HG02938 (cell line): Measurements from ENCODE around the gene SP1.
"Not testable (repeated sequence)": the region's sequence is repeated elsewhere in the genome, so short reads cannot be mapped to it uniquely, and the experiment has no call there.

Experiments
- ATAC-seq: cut with Tn5 transposase; IDR thresholded peaks from one replicate; pipeline ENCODE4 v1.9.1; 2021; ENCODE audit warnings: mild to moderate bottlenecking, moderate library complexity; ENCODE audit not compliant: unreplicated experiment

SP1 gene

GRCh38 chr12:53444593-53445325, 64.8 kb downstream of the SP1 start:
- ATAC-seq: not testable (repeated sequence)

GRCh38 chr12:53450936-53451335, 71.0 kb downstream of the SP1 start:
- ATAC-seq: no peak

DNA sequence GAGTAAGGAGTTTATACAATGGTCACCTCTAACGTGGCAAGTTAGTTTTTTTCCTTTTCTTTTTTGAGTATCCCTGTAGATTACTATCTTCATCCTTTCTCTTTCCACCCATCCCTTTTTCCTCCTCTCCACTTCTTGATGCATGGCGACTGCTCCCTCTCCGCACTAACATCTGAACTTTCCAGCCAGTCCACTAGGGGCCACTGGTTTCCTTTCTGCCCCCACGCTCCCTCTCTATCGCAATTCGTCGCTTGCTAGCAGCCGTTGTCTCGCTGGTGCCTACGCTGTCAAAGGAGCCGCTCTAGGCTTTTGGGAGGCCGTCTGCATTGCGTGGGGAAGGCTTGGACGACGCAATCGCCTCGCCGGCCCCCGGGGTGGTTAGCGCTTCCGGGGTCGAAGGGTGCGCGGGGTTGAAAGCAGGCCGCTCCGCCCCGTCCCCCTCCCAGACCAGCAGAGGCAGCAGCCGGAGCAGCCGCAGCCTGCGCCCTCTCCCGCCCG, 71.7 kb downstream of the SP1 start, which contains the start of gene PCBP2:
Gene PCBP2, plus strand, starts transcription at position 442 of the 498 bp plus-strand sequence. CDS start 2,699 bp downstream, outside the sequence.
- ATAC-seq: peak; percentile 95

DNA sequence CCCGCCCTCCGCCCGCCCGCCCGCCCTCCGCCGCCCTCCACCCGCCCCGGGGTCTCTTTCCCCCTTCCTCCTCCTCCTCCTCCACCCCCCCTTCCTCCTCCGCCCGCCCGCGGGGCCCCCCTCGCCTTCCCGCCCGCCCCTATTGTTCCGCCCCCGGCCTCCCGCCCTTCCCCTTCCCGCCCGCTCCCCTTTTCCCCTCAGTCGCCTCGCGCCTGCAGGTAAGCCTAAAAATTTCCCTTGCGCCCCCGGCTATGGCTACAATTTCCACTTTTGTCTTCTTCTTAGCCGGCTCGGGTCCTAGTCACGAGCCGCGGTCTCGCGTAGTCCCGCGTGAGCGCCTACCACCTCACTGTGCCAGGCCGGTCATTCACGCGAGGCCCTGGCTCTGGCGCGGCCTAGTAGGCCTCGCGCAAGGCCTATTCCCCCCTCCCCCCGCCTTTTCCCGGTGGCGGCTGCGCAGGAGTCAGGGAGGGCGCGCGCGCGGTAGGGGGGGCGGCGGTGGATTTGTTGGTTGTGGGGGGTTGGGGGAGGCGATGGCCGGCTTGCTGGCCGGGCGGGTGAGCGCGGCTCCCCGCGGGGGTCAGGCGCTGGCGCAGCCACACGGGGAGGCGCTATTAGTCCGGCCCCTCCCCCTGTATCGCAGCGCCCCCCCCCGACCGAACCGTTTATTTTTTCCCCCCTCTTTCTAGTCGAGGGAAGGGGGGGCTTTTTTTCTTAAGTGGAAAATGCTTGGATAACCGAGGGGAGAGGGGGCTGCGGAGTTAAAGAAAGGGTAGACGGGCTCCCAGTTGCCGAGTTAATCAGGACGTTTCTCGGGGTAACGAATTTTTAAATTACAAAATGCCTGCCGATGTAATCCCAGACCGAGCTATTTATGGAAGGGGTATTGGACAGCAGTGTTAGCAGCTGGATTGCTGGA, 72.4 kb downstream of the SP1 start:
- ATAC-seq: no peak

DNA sequence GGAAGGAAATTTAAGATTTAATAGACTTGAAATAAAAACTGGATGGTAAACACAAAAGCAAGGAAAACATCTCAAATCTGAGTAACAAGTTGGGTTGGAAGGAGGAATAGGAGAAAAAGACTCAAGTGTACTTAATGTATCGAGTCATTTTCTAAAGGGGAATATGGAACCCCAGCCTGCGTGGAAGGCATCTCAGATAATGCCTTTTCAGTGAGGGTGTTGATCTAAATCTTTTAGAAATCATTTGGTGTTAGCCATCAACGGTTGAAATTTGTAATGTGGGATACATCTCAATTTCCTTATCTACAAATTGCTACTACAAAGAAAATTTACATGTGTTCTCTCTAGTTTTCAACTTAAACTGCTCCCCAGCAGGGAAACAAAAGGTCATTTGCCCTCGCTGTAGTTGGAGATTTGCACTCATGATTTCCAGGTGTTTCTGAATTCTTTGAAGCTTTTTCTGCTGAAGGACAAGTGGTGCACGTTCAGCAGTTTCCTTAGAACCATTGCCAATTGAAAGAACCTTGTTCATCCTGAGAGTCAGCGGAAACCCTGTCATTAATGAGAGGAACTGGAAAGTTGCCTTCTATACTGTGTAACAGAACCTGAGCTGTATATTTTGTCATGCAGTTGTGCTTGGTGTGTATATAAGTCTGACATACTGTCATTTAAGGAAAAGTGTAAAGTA, 74.1 kb downstream of the SP1 start:
- ATAC-seq: no peak

GRCh38 chr12:53454707-53455106, 74.7 kb downstream of the SP1 start:
- no peak for ATAC-seq

- no peak for ATAC-seq
Observed at GRCh38 chr12:53456654-53457366, 76.8 kb downstream of the SP1 start.

- ATAC-seq: no peak
Observed at GRCh38 chr12:53459097-53459496, 79.1 kb downstream of the SP1 start.

GRCh38 chr12:53461059-53461458, 81.1 kb downstream of the SP1 start:
- no peak for ATAC-seq

GRCh38 chr12:53461591-53461990, 81.6 kb downstream of the SP1 start:
- ATAC-seq: no peak

DNA sequence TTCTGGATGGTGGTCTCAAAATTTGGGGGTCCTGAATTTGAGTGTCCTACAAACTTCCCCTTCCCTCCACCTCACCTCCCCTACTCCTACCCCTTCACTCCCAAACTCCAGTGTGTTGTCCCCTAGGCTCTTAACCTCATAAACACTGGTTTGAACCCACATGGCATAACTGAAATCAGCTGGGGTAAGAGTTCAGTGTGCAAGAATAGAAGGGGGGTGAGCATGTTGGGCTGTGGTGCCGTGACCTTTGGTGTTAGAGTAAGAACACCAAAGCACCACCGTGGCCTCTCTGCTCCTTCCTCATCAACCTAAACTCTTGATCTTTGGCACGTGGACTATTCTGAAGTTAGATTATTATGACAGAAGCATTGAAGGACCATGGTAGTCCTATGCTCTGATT, 83.0 kb downstream of the SP1 start:
- no peak for ATAC-seq

GRCh38 chr12:53463802-53464560, 84.0 kb downstream of the SP1 start:
- no peak for ATAC-seq

DNA sequence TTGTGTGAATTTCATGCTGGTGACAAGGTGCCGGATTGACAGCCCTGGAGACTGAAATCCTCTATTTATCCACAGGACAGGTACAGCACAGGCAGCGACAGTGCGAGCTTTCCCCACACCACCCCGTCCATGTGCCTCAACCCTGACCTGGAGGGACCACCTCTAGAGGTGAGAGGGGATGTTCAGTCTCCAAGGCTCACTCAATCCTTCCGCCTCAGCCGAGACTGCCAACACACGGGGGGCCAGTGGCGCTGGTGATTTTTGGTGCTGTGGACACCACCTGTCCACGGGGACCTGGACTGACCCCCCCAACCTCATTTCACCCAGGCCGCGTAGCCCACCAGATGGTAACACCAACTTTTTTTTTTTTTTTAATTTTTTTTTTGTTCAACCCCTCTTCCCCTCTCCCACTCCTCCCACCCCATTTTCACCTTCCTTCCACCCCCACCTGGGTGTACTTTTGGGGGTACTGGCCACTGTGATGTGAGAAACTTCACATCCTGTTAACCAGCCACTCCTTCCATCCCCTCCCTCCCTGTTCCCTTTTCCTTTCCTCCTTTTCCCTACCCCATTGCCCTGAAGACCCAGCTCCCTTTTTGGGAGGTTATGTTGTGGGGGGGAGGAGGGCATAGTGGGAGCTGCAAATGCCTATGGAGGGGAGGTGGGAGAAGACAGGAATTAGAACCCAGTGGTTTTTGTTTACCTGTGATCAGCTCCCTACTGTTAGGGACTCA, 84.9 kb downstream of the SP1 start:
- no peak for ATAC-seq

GRCh38 chr12:53465679-53466078, 85.7 kb downstream of the SP1 start:
- ATAC-seq: no peak
